ENCODE measurements around the gene KCNC4.

DNA sequence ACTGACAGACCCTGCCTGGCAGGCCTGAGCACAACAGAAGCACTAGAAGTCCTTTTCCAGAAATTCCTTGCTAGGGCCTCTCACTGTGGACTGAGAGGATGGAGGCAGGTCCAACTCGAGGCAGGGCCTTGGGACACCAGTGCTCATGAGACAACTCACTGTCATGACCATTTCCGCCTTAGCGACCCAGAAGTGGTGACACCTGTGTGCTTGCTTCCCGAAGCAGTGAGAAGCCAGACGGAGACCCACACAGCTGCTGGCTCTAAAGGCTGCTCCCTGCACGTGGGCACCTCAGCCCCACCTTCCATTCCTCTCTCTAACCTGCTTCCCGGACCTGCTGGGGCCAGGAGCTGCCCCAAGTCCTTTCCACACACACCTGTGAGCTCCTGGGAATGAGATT is 33.0 kb downstream of the KCNC4 start:
- TF ChIP-seq EP300 (IDR thresholded peaks at IDR 0.05) (no peak), POLR2A (IDR thresholded peaks at IDR 0.05) (no peak), POLR2AphosphoS5 (IDR thresholded peaks at IDR 0.05) (no peak)
- TF ChIP-seq, protein P1, sequence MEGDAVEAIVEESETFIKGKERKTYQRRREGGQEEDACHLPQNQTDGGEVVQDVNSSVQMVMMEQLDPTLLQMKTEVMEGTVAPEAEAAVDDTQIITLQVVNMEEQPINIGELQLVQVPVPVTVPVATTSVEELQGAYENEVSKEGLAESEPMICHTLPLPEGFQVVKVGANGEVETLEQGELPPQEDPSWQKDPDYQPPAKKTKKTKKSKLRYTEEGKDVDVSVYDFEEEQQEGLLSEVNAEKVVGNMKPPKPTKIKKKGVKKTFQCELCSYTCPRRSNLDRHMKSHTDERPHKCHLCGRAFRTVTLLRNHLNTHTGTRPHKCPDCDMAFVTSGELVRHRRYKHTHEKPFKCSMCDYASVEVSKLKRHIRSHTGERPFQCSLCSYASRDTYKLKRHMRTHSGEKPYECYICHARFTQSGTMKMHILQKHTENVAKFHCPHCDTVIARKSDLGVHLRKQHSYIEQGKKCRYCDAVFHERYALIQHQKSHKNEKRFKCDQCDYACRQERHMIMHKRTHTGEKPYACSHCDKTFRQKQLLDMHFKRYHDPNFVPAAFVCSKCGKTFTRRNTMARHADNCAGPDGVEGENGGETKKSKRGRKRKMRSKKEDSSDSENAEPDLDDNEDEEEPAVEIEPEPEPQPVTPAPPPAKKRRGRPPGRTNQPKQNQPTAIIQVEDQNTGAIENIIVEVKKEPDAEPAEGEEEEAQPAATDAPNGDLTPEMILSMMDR (IDR thresholded peaks at IDR 0.05): no peak

Data from stomach (tissue), 4 donors.